H9 (cell line): Measurements from ENCODE around the gene EFCC1. TPM values are rescaled to one million over a fixed set of nuclear protein-coding genes. Genes with fewer than 3 reads are reported as not detected.

ENCODE experiments used
- DNase-seq: peaks from one replicate; pipeline ENCODE4 v3.0.0-alpha.2; 2017
- H2AFZ ChIP-seq: one replicate; pipeline ENCODE4 v1.6.1; 2013; ENCODE audit warnings: mild to moderate bottlenecking, low read length, control low read depth, moderate library complexity
- H2AK5ac ChIP-seq: 2 replicates; pipeline ENCODE4 v1.6.1; 2013; ENCODE audit warnings: low read length, control low read depth, mixed read lengths; ENCODE audit not compliant: insufficient read length
- H2BK120ac ChIP-seq: one replicate; pipeline ENCODE4 v1.6.1; 2013; ENCODE audit warnings: low read depth, mild to moderate bottlenecking, low read length, control low read depth, inconsistent platforms; ENCODE audit not compliant: poor library complexity, severe bottlenecking
- H2BK12ac ChIP-seq: 2 replicates; pipeline ENCODE4 v1.6.1; 2013; ENCODE audit warnings: low read length, control low read depth, mixed read lengths, low read depth; ENCODE audit not compliant: insufficient read length
- H2BK15ac ChIP-seq: 2 replicates; pipeline ENCODE4 v1.6.1; 2013; ENCODE audit warnings: low read depth, low read length, control low read depth
- H2BK20ac ChIP-seq: one replicate; pipeline ENCODE4 v1.6.1; 2013; ENCODE audit warnings: low read depth, mild to moderate bottlenecking, low read length, control low read depth, inconsistent platforms; ENCODE audit not compliant: poor library complexity, severe bottlenecking
- H2BK5ac ChIP-seq: 2 replicates; pipeline ENCODE4 v1.6.1; 2013; ENCODE audit warnings: low read length, control low read depth, mixed read lengths; ENCODE audit not compliant: insufficient read length
- H3K14ac ChIP-seq: 2 replicates; pipeline ENCODE4 v1.6.1; 2013; ENCODE audit warnings: low read length, control low read depth; ENCODE audit not compliant: insufficient read depth
- H3K18ac ChIP-seq: 2 replicates; pipeline ENCODE4 v1.6.1; 2013; ENCODE audit warnings: low read depth, mild to moderate bottlenecking, mixed read lengths, low read length, control low read depth; ENCODE audit not compliant: insufficient read length
- H3K23ac ChIP-seq: 2 replicates; pipeline ENCODE4 v1.6.1; 2013; ENCODE audit warnings: low read length, control low read depth, mixed read lengths, low read depth; ENCODE audit not compliant: insufficient read length
- H3K23me2 ChIP-seq: 2 replicates; pipeline ENCODE4 v1.6.1; 2013; ENCODE audit warnings: low read depth, mild to moderate bottlenecking, mixed read lengths, low read length, control low read depth; ENCODE audit not compliant: insufficient read length, poor library complexity, severe bottlenecking
- H3K27ac ChIP-seq: 2 replicates; pipeline ENCODE4 v1.5.1; 2013; ENCODE audit warnings: low read length, control low read depth, mixed read lengths, low read depth; ENCODE audit not compliant: insufficient read length
- H3K27me3 ChIP-seq: 2 replicates; pipeline ENCODE4 v1.6.1; 2013; ENCODE audit warnings: low read length, control low read depth, inconsistent platforms; ENCODE audit not compliant: insufficient read depth
- H3K4ac ChIP-seq: 2 replicates; pipeline ENCODE4 v1.6.1; 2013; ENCODE audit warnings: low read depth, mild to moderate bottlenecking, control low read depth, inconsistent platforms, low read length, moderate library complexity
- H3K4me1 ChIP-seq: 2 replicates; pipeline ENCODE4 v1.6.1; 2013; ENCODE audit warnings: low read length, control low read depth, inconsistent platforms; ENCODE audit not compliant: insufficient read depth
- H3K4me2 ChIP-seq: 2 replicates; pipeline ENCODE4 v1.6.1; 2013; ENCODE audit warnings: low read length, control low read depth, mixed read lengths; ENCODE audit not compliant: insufficient read length, insufficient read depth
- H3K56ac ChIP-seq: 2 replicates; pipeline ENCODE4 v1.6.1; 2013; ENCODE audit warnings: low read depth, mild to moderate bottlenecking, mixed read lengths, low read length, control low read depth; ENCODE audit not compliant: insufficient read length
- H3K79me1 ChIP-seq: 2 replicates; pipeline ENCODE4 v1.6.1; 2013; ENCODE audit warnings: low read depth, mild to moderate bottlenecking, moderate library complexity, low read length, control low read depth, inconsistent platforms; ENCODE audit not compliant: insufficient read depth, poor library complexity, severe bottlenecking
- H3K79me2 ChIP-seq: 2 replicates; pipeline ENCODE4 v1.6.1; 2013; ENCODE audit warnings: low read length, control low read depth, inconsistent platforms; ENCODE audit not compliant: insufficient read depth
- H3K9ac ChIP-seq: 2 replicates; pipeline ENCODE4 v1.6.1; 2013; ENCODE audit warnings: low read length, control low read depth, mixed read lengths; ENCODE audit not compliant: insufficient read length; ENCODE audit errors: extremely low read depth
- H3K9me3 ChIP-seq: one replicate; pipeline ENCODE4 v1.6.1; 2013; ENCODE audit warnings: low read depth, low read length, inconsistent platforms; ENCODE audit not compliant: control insufficient read depth
- H3T11ph ChIP-seq: one replicate; pipeline ENCODE4 v1.6.1; 2013; ENCODE audit warnings: mild to moderate bottlenecking, low read length, control low read depth, inconsistent platforms
- H4K20me1 ChIP-seq: one replicate; pipeline ENCODE4 v1.6.1; 2013; ENCODE audit not compliant: control insufficient read depth, insufficient read length, insufficient read depth
- H4K5ac ChIP-seq: 2 replicates; pipeline ENCODE4 v1.6.1; 2013; ENCODE audit warnings: low read depth, mild to moderate bottlenecking, mixed read lengths, low read length, control low read depth; ENCODE audit not compliant: insufficient read length
- H4K8ac ChIP-seq: replicated peaks from 2 replicates; pipeline ENCODE4 v1.6.1; 2013; ENCODE audit warnings: low read length, control low read depth, mixed read lengths, low read depth; ENCODE audit not compliant: insufficient read length
- H4K91ac ChIP-seq: 2 replicates; pipeline ENCODE4 v1.6.1; 2013; ENCODE audit warnings: low read depth, mild to moderate bottlenecking, moderate library complexity, mixed read lengths, low read length, control low read depth; ENCODE audit not compliant: insufficient read length
- H3K27ac Mint-ChIP-seq, 3 experiments: 2 replicates in 2 of 3; 3 replicates in 1 of 3; pipeline ENCODE4 v1.8.0; 2020 to 2021; ENCODE audit warnings: mixed read lengths in 3 of 3, mild to moderate bottlenecking in 1 of 3, moderate library complexity in 1 of 3
- H3K27me3 Mint-ChIP-seq: 2 replicates; pipeline ENCODE4 v1.8.0; 2021; ENCODE audit warnings: low read depth, mild to moderate bottlenecking, moderate library complexity, mixed read lengths
- H3K36me3 Mint-ChIP-seq, 3 experiments: 2 replicates in 2 of 3; 3 replicates in 1 of 3; pipeline ENCODE4 v1.8.0; 2020 to 2021; ENCODE audit warnings: low read depth in 3 of 3, mixed read lengths in 3 of 3; ENCODE audit not compliant: insufficient read depth in 1 of 3
- H3K4me1 Mint-ChIP-seq, 2 experiments: 2 replicates each; pipeline ENCODE4 v1.8.0; 2020; ENCODE audit warnings: mixed read lengths in 2 of 2
- H3K4me3 Mint-ChIP-seq, 2 experiments: 2 replicates in 1 of 2; 3 replicates in 1 of 2; pipeline ENCODE4 v1.8.0; 2020 to 2021; ENCODE audit warnings: mild to moderate bottlenecking in 2 of 2, mixed read lengths in 2 of 2, moderate library complexity in 1 of 2
- H3K9me3 Mint-ChIP-seq, 2 experiments: 2 replicates in 1 of 2; 3 replicates in 1 of 2; pipeline ENCODE4 v1.8.0; 2020; ENCODE audit warnings: mild to moderate bottlenecking in 2 of 2, mixed read lengths in 2 of 2, moderate library complexity in 1 of 2
- WGBS: extraction: QIAGEN DNeasy Blood & Tissue Kit; methylation state at CpG from one replicate; pipeline ENCODE4 v1.1.7; 2013; ENCODE audit warnings: missing lambda C conversion rate, low lambda C conversion rate, mixed read lengths; ENCODE audit not compliant: insufficient read length; ENCODE audit errors: extremely low coverage; 5-methylcytosine and 5-hydroxymethylcytosine counted together
- total RNA-seq: library from RNA; stranded (reverse); gene quantifications from 2 replicates; pipeline ENCODE4 v1.2.1, GENCODE V29; 2021
- TF ChIP-seq, protein P1 (sequence below): fragments of 200-600 bp; sonication (generic); conservative IDR thresholded peaks from 3 replicates; pipeline ENCODE4 v1.8.0; 2021; ENCODE audit warnings: antibody characterized with exemption, mild to moderate bottlenecking

Gene EFCC1
- total RNA-seq, 1 experiment from 2014 or later: 0.09 TPM

DNA sequence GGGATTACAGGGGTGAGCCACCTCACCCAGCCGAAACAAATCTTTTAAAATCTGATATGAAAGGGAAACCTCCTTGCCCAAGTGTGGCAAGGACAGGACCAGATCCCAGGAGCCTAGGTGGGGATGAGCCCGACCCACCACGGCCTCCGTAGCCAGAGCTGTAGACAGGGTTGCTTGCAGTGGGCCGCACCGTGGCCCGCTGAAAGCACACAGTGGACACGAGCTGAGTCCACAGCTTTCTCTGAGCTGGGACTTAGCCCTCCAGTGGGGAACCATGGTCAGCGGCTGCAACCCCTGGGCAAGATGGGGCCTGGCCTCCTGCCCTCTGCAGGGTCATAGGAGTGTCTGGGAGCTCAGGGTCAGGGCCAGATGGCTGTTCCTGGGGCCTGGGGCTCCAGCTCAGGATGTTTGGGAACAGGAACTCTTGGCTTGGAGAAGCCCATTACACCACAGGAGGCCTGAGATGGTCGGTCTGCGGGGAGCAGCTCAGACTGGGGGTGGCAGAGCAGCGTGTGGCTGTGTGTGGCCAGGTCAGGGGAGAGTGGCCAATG is 84.1 kb downstream of the EFCC1 start:
- Histone ChIP-seq H3T11ph (no peak overlapping the region), H2BK15ac (no peak overlapping the region), H3K27ac (no peak overlapping the region), H3K79me1 (no peaks in the 10 kb centered on the region), H4K5ac (no peak overlapping the region), H2AK5ac (no peak overlapping the region), H3K23ac (no peak overlapping the region), H3K56ac (no peak overlapping the region), H3K23me2 (no peaks in the 10 kb centered on the region), H3K4me2 (no peak overlapping the region), H2BK120ac (no peak overlapping the region), H3K14ac (no peak overlapping the region), H3K79me2 (no peaks in the 10 kb centered on the region), H4K20me1 (no peaks in the 10 kb centered on the region), H3K27me3 (no peaks in the 10 kb centered on the region), H3K18ac (no peak overlapping the region), H4K8ac (no peak overlapping the region), H3K4ac (no peak overlapping the region), H3K9me3 (no peaks in the 10 kb centered on the region), H3K4me1 (no peaks in the 10 kb centered on the region), H2AFZ (no peak overlapping the region), H2BK12ac (no peak overlapping the region), H2BK5ac (no peak overlapping the region), H2BK20ac (no peak overlapping the region), H4K91ac (no peak overlapping the region), H3K9ac (no peak overlapping the region)
- no peaks in the 10 kb centered on the region for H3K36me3 Mint-ChIP-seq
- H3K4me1 Mint-ChIP-seq: no peaks in the 10 kb centered on the region
- peaks cover 8% of the 10 kb centered on the region for H3K27me3 Mint-ChIP-seq
- WGBS: no CpG with 5 or more reads among the region's 12 CpGs
- DNase-seq: no peak
- TF ChIP-seq, protein P1, sequence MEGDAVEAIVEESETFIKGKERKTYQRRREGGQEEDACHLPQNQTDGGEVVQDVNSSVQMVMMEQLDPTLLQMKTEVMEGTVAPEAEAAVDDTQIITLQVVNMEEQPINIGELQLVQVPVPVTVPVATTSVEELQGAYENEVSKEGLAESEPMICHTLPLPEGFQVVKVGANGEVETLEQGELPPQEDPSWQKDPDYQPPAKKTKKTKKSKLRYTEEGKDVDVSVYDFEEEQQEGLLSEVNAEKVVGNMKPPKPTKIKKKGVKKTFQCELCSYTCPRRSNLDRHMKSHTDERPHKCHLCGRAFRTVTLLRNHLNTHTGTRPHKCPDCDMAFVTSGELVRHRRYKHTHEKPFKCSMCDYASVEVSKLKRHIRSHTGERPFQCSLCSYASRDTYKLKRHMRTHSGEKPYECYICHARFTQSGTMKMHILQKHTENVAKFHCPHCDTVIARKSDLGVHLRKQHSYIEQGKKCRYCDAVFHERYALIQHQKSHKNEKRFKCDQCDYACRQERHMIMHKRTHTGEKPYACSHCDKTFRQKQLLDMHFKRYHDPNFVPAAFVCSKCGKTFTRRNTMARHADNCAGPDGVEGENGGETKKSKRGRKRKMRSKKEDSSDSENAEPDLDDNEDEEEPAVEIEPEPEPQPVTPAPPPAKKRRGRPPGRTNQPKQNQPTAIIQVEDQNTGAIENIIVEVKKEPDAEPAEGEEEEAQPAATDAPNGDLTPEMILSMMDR: no peak
- no peak overlapping the region for H3K4me3 Mint-ChIP-seq
- H3K9me3 Mint-ChIP-seq: no peaks in the 10 kb centered on the region
- peak overlapping the region in 1 of 3 experiments; percentile 91; a peak in 2 of 7 replicates for H3K27ac Mint-ChIP-seq
